Epithelial cell of esophagus (primary cell): ENCODE measurements around the gene HECTD2.

Experiments
- DNase-seq: peaks from one replicate; pipeline ENCODE4 v3.0.0; 2010; ENCODE audit warnings: low read depth
- H3K4me3 ChIP-seq: 2 replicates; pipeline ENCODE4 v1.5.1; 2011; ENCODE audit warnings: mild to moderate bottlenecking, low read length, control low read depth
- CTCF ChIP-seq: IDR thresholded peaks from 2 replicates; pipeline ENCODE4 v1.5.1; 2011; ENCODE audit warnings: low read depth, mild to moderate bottlenecking, low read length, control low read depth, inconsistent platforms; ENCODE audit not compliant: insufficient read depth; ENCODE audit errors: missing control alignments

Gene HECTD2

GRCh38 chr10:91564026-91564425, 153.9 kb downstream of the HECTD2 start:
- DNase-seq, result no peak
- H3K4me3 ChIP-seq, result no peak overlapping the region
- TF ChIP-seq CTCF, result no peak
